HepG2 (cell line): ENCODE data around the gene SMIM45.

Source experiments
- GABPB1 ChIP-seq: IDR thresholded peaks from 2 replicates; pipeline ENCODE4 v1.6.1; 2016; ENCODE audit warnings: mild to moderate bottlenecking, missing genetic modification reagents, moderate library complexity, missing compliant biosample characterization
- MBD4 ChIP-seq: IDR thresholded peaks from 2 replicates; pipeline ENCODE4 v1.6.1; 2012; ENCODE audit warnings: low read length, inconsistent platforms, borderline replicate concordance
- PAWR ChIP-seq: sonication (generic); formaldehyde crosslinking; IDR thresholded peaks from 2 replicates; pipeline ENCODE4 v1.4.0; 2020; ENCODE audit warnings: missing genetic modification reagents, mild to moderate bottlenecking, borderline replicate concordance
- SRY ChIP-seq: sonication (generic); formaldehyde crosslinking; IDR thresholded peaks from 2 replicates; pipeline ENCODE4 v1.8.0; 2022; ENCODE audit warnings: mild to moderate bottlenecking, missing genetic modification reagents
- STAG1 ChIP-seq: sonication (generic); formaldehyde crosslinking; IDR thresholded peaks from 2 replicates; pipeline ENCODE4 v1.4.0; 2020; ENCODE audit warnings: missing genetic modification reagents
- TP53 ChIP-seq: sonication (generic); formaldehyde crosslinking; conservative IDR thresholded peaks from 2 replicates; pipeline ENCODE4 v1.4.0; 2020; ENCODE audit warnings: missing genetic modification reagents
- TSC22D2 ChIP-seq: sonication (generic); formaldehyde crosslinking; IDR thresholded peaks from 2 replicates; pipeline ENCODE4 v1.5.1; 2020; ENCODE audit warnings: missing genetic modification reagents, mild to moderate bottlenecking, borderline replicate concordance
- ZBTB42 ChIP-seq: sonication (generic); formaldehyde crosslinking; IDR thresholded peaks from 2 replicates; pipeline ENCODE4 v1.5.0; 2020; ENCODE audit warnings: mild to moderate bottlenecking, missing genetic modification reagents
- ZC3H4 ChIP-seq: sonication (generic); formaldehyde crosslinking; IDR thresholded peaks from 2 replicates; pipeline ENCODE4 v1.4.0; 2020; ENCODE audit warnings: missing genetic modification reagents, borderline replicate concordance
- ZNF547 ChIP-seq: sonication (generic); formaldehyde crosslinking; IDR thresholded peaks from 2 replicates; pipeline ENCODE4 v1.5.1; 2020; ENCODE audit warnings: mild to moderate bottlenecking, missing genetic modification reagents
- TF ChIP-seq, protein P1 (sequence below), 2 experiments: sonication (generic) in 1 of 2; formaldehyde crosslinking in 1 of 2; IDR thresholded peaks; 2 replicates each; pipeline versions ENCODE4 v1.6.1 to v1.9.0; 2014 to 2022; ENCODE audit warnings: antibody characterized with exemption in 1 of 2, borderline replicate concordance in 1 of 2, inconsistent platforms in 1 of 2, low read depth in 1 of 2, missing genetic modification reagents in 1 of 2
- TF ChIP-seq, protein P2 (sequence below): sonication (generic); formaldehyde crosslinking; IDR thresholded peaks from 2 replicates; pipeline ENCODE4 v1.5.0; 2020; ENCODE audit warnings: mild to moderate bottlenecking, missing genetic modification reagents
- TF ChIP-seq, protein P3 (sequence below): sonication (generic); formaldehyde crosslinking; IDR thresholded peaks from 2 replicates; pipeline ENCODE4 v1.8.0; 2022; ENCODE audit warnings: missing genetic modification reagents, mild to moderate bottlenecking, borderline replicate concordance
- TF ChIP-seq, protein P4 (sequence below): sonication (generic); formaldehyde crosslinking; IDR thresholded peaks from 2 replicates; pipeline ENCODE4 v1.5.0; 2020; ENCODE audit warnings: mild to moderate bottlenecking, missing genetic modification reagents
- TF ChIP-seq, protein P5 (sequence below): sonication (generic); formaldehyde crosslinking; IDR thresholded peaks from 2 replicates; pipeline ENCODE4 v1.4.0; 2020; ENCODE audit warnings: missing genetic modification reagents

SMIM45 gene

DNA sequence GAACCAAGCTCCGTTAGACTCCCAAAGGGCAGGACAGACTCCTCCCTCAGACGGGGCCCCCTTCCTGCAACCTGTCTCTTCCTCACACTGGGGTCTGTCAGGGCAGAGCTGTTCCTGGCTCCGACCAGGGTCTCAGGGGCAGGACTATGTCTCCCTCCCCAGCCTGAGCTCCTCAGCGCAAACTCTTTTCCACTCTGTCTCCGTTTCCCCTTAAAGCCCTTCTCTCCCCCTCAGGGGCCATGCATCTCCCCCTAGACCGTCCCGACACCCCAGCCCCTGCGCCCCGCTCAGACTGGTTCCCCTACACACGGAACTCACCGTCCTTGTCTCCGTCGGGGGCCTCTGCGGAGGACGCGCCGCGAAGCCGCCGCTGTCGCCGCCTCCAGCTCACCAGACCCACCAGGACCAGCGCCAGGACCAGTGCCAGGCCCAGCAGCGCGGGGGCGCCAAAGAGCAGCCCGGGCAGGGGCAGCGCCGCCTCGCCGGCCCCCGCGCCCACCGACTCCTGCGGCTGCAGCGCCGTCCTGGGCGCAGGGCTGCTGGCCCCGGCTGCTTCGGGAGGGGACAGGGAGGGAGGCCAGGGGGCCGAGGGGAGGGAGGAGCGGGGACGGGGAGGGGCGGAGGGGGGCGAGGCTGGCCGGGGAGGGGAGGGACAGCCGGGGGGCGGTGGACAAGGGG is 26.0 kb upstream of the SMIM45 start (continued):
- TF ChIP-seq, protein P1, sequence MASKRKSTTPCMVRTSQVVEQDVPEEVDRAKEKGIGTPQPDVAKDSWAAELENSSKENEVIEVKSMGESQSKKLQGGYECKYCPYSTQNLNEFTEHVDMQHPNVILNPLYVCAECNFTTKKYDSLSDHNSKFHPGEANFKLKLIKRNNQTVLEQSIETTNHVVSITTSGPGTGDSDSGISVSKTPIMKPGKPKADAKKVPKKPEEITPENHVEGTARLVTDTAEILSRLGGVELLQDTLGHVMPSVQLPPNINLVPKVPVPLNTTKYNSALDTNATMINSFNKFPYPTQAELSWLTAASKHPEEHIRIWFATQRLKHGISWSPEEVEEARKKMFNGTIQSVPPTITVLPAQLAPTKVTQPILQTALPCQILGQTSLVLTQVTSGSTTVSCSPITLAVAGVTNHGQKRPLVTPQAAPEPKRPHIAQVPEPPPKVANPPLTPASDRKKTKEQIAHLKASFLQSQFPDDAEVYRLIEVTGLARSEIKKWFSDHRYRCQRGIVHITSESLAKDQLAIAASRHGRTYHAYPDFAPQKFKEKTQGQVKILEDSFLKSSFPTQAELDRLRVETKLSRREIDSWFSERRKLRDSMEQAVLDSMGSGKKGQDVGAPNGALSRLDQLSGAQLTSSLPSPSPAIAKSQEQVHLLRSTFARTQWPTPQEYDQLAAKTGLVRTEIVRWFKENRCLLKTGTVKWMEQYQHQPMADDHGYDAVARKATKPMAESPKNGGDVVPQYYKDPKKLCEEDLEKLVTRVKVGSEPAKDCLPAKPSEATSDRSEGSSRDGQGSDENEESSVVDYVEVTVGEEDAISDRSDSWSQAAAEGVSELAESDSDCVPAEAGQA (IDR thresholded peaks at IDR 0.05; ENCODE audit: low read depth) = no peak
- TF ChIP-seq, protein P1 (CRISPR knock-in tag; IDR thresholded peaks at IDR 0.05; ENCODE audit: borderline replicate concordance) = no peak
- TF ChIP-seq MBD4 (no peak), ZNF547 (no peak), TSC22D2 (CRISPR knock-in tag) (0 out of 2 replicates have a peak, but pooled peaks have one; percentile 17), TP53 (no peak), SRY (no peak), GABPB1 (CRISPR knock-in tag) (peak; percentile 17; the same call in 1 of the 2 replicates), ZBTB42 (CRISPR knock-in tag) (no peak), STAG1 (CRISPR knock-in tag) (peak; percentile 29; the same call in 1 of the 2 replicates), ZC3H4 (no peak), PAWR (CRISPR knock-in tag) (no peak)
- TF ChIP-seq, protein P2, sequence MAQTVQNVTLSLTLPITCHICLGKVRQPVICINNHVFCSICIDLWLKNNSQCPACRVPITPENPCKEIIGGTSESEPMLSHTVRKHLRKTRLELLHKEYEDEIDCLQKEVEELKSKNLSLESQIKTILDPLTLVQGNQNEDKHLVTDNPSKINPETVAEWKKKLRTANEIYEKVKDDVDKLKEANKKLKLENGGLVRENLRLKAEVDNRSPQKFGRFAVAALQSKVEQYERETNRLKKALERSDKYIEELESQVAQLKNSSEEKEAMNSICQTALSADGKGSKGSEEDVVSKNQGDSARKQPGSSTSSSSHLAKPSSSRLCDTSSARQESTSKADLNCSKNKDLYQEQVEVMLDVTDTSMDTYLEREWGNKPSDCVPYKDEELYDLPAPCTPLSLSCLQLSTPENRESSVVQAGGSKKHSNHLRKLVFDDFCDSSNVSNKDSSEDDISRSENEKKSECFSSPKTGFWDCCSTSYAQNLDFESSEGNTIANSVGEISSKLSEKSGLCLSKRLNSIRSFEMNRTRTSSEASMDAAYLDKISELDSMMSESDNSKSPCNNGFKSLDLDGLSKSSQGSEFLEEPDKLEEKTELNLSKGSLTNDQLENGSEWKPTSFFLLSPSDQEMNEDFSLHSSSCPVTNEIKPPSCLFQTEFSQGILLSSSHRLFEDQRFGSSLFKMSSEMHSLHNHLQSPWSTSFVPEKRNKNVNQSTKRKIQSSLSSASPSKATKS = no peak
- TF ChIP-seq, protein P3, sequence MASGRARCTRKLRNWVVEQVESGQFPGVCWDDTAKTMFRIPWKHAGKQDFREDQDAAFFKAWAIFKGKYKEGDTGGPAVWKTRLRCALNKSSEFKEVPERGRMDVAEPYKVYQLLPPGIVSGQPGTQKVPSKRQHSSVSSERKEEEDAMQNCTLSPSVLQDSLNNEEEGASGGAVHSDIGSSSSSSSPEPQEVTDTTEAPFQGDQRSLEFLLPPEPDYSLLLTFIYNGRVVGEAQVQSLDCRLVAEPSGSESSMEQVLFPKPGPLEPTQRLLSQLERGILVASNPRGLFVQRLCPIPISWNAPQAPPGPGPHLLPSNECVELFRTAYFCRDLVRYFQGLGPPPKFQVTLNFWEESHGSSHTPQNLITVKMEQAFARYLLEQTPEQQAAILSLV (CRISPR knock-in tag) = no peak
- TF ChIP-seq, protein P4, sequence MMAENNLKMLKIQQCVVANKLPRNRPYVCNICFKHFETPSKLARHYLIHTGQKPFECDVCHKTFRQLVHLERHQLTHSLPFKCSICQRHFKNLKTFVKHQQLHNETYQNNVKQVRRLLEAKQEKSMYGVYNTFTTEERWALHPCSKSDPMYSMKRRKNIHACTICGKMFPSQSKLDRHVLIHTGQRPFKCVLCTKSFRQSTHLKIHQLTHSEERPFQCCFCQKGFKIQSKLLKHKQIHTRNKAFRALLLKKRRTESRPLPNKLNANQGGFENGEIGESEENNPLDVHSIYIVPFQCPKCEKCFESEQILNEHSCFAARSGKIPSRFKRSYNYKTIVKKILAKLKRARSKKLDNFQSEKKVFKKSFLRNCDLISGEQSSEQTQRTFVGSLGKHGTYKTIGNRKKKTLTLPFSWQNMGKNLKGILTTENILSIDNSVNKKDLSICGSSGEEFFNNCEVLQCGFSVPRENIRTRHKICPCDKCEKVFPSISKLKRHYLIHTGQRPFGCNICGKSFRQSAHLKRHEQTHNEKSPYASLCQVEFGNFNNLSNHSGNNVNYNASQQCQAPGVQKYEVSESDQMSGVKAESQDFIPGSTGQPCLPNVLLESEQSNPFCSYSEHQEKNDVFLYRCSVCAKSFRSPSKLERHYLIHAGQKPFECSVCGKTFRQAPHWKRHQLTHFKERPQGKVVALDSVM (CRISPR knock-in tag) = peak; percentile 71; the same call in 1 of the 2 replicates
- TF ChIP-seq, protein P5, sequence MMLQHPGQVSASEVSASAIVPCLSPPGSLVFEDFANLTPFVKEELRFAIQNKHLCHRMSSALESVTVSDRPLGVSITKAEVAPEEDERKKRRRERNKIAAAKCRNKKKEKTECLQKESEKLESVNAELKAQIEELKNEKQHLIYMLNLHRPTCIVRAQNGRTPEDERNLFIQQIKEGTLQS (CRISPR knock-in tag) = no peak
